Upper lobe of left lung (tissue), 6 donors: ENCODE measurements around the gene SCAF11. TPM values are rescaled to one million over a fixed set of nuclear protein-coding genes. Genes with fewer than 3 reads are reported as not detected.
"Not testable (repeated sequence)": the region's sequence is repeated elsewhere in the genome, so short reads cannot be mapped to it uniquely, and the experiment has no call there.

Experiments used
- ATAC-seq, 2 donors: fragments of 200-7000 bp; cut with Tn5 transposase; one replicate each; pipeline ENCODE4 v1.9.1; 2022; ENCODE audit warnings: mild to moderate bottlenecking in 2 of 2, moderate library complexity in 2 of 2; ENCODE audit not compliant: low FRiP score in 2 of 2
- DNase-seq, 2 donors: peaks; one replicate each; pipeline ENCODE4 v3.0.0-alpha.2; 2019 to 2020
- H3K27ac ChIP-seq, 4 donors: fragments of 200-600 bp; sonication (generic); one replicate each; pipeline ENCODE4 v1.5.1; 2016 to 2019
- H3K27me3 ChIP-seq, 4 donors: fragments of 200-600 bp; sonication (generic); one replicate each; pipeline ENCODE4 v1.5.1; 2017 to 2019
- H3K36me3 ChIP-seq, 4 donors: fragments of 200-600 bp; sonication (generic); one replicate each; pipeline ENCODE4 v1.5.1; 2016 to 2019
- H3K4me1 ChIP-seq, 4 donors: fragments of 200-600 bp; sonication (generic); one replicate each; pipeline ENCODE4 v1.5.1; 2018 to 2019
- H3K4me3 ChIP-seq, 4 donors: fragments of 200-600 bp; sonication (generic); one replicate each; pipeline ENCODE4 v1.5.1; 2017 to 2019; ENCODE audit warnings: mild to moderate bottlenecking in 2 of 4, moderate library complexity in 1 of 4
- H3K9me3 ChIP-seq, 4 donors: fragments of 200-600 bp; sonication (generic); one replicate each; pipeline ENCODE4 v1.5.1; 2018 to 2019
- EP300 ChIP-seq, 4 donors: sonication (generic); formaldehyde crosslinking; IDR thresholded peaks; one replicate each; pipeline ENCODE4 v1.5.1; 2017; ENCODE audit warnings: antibody characterized with exemption in 4 of 4, control low read depth in 2 of 4
- POLR2A ChIP-seq, 4 donors: fragments of 450-650 bp; IDR thresholded peaks; one replicate each; pipeline ENCODE4 v1.5.1; 2016 to 2017; ENCODE audit warnings: antibody characterized with exemption in 4 of 4, mild to moderate bottlenecking in 2 of 4
- POLR2AphosphoS5 ChIP-seq, 2 donors: sonication (generic); formaldehyde crosslinking; IDR thresholded peaks; one replicate each; pipeline ENCODE4 v1.5.1; 2017; ENCODE audit warnings: antibody characterized with exemption in 2 of 2
- WGBS, 2 donors: methylation state at CpG; one replicate each; pipeline ENCODE4 v1.1.5; 2017 to 2018; 5-methylcytosine and 5-hydroxymethylcytosine counted together
- total RNA-seq, 6 donors: library from RNA; depleted of rRNA in 4 of 6; stranded (reverse); fragments of >200 nt in 4 of 6; gene quantifications; one replicate each; pipeline versions ENCODE4 v1.1.0 to v1.2.1, GENCODE V29; 2016 to 2021
- TF ChIP-seq, protein P1 (sequence below), 6 experiments: fragments of 450-650 bp in 4 of 6; fragments of 200-600 bp in 2 of 6; sonication (generic) in 2 of 6; IDR thresholded peaks; one replicate each; pipeline ENCODE4 v1.5.1; 2016 to 2019; ENCODE audit warnings: antibody characterized with exemption in 6 of 6
- donor health status: DM: no; HTN: no; CAD: no; lungs with moderate emphysema.
- donor health status: DM: no; HTN: yes; CAD: no; lungs with severe emphysema.

The SCAF11 gene, protein sequence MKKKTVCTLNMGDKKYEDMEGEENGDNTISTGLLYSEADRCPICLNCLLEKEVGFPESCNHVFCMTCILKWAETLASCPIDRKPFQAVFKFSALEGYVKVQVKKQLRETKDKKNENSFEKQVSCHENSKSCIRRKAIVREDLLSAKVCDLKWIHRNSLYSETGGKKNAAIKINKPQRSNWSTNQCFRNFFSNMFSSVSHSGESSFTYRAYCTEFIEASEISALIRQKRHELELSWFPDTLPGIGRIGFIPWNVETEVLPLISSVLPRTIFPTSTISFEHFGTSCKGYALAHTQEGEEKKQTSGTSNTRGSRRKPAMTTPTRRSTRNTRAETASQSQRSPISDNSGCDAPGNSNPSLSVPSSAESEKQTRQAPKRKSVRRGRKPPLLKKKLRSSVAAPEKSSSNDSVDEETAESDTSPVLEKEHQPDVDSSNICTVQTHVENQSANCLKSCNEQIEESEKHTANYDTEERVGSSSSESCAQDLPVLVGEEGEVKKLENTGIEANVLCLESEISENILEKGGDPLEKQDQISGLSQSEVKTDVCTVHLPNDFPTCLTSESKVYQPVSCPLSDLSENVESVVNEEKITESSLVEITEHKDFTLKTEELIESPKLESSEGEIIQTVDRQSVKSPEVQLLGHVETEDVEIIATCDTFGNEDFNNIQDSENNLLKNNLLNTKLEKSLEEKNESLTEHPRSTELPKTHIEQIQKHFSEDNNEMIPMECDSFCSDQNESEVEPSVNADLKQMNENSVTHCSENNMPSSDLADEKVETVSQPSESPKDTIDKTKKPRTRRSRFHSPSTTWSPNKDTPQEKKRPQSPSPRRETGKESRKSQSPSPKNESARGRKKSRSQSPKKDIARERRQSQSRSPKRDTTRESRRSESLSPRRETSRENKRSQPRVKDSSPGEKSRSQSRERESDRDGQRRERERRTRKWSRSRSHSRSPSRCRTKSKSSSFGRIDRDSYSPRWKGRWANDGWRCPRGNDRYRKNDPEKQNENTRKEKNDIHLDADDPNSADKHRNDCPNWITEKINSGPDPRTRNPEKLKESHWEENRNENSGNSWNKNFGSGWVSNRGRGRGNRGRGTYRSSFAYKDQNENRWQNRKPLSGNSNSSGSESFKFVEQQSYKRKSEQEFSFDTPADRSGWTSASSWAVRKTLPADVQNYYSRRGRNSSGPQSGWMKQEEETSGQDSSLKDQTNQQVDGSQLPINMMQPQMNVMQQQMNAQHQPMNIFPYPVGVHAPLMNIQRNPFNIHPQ (N-terminal part only)
- 100 to 1,000 TPM in 5 of 6 donors, 10 to 100 TPM in 1; 98.5 to 264 (median 109) TPM for total RNA-seq

DNA sequence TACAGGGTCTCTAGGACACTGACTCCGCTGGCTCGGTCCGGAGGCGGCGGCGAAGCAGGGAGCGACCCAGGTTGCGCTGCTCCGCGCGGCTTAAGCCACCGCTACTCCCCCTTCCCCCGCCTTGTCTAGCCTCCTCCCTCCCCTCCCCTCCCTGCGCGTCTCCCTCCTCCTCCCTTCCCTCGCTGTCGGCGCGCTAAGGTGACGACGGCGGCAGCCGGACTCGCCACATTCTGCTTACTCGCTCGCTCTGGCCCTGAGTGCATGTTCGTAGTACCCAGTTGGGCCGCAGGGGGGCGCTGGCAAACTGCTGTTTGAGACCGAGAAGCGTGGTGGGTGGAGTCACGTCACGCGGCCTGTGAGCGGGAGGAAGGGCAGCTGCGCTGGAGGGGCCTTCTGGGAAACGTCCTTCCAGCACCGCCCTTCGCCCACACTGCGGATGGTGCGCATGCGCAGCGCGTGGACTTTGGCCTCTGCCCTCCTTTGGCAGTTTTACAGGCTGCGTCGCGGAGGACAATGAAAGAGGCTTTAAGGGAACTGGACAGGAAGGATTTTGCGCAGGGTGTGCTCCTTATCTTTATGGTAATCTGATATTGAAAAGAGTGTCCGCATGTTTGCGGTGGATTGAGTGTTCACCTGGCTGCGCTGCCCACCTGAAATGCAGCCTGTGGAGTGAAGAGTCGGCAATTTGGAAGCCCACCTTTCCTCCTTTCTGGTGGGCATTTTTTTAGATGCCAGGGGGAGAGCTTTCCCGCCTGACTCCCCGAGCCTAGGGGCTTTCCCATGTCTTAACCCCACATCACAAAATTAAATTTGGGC is at the start of gene SCAF11:
SCAF11 (minus strand) TSS at position 107 of the 816 bp plus-strand sequence. CDS start 26,407 bp downstream, outside the sequence.
- H3K36me3 ChIP-seq = no peaks in the 10 kb centered on the region
- DNase-seq (peak; percentile 99 to 100), ATAC-seq (peak; percentile 95 to 99)
- TF ChIP-seq EP300 (IDR thresholded peaks at IDR 0.05) = peak in 2 of 4 donors; percentile 6 to 98
- TF ChIP-seq, protein P1, sequence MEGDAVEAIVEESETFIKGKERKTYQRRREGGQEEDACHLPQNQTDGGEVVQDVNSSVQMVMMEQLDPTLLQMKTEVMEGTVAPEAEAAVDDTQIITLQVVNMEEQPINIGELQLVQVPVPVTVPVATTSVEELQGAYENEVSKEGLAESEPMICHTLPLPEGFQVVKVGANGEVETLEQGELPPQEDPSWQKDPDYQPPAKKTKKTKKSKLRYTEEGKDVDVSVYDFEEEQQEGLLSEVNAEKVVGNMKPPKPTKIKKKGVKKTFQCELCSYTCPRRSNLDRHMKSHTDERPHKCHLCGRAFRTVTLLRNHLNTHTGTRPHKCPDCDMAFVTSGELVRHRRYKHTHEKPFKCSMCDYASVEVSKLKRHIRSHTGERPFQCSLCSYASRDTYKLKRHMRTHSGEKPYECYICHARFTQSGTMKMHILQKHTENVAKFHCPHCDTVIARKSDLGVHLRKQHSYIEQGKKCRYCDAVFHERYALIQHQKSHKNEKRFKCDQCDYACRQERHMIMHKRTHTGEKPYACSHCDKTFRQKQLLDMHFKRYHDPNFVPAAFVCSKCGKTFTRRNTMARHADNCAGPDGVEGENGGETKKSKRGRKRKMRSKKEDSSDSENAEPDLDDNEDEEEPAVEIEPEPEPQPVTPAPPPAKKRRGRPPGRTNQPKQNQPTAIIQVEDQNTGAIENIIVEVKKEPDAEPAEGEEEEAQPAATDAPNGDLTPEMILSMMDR (IDR thresholded peaks at IDR 0.05) = peak; percentile 94 to 100 (median 100)
- TF ChIP-seq POLR2AphosphoS5 (IDR thresholded peaks at IDR 0.05) = peak; percentile 95 to 96
- peak; percentile 84 to 88 (median 86) for TF ChIP-seq POLR2A (IDR thresholded peaks at IDR 0.05)
- peaks cover 29 to 41% (median 35%) of the 10 kb centered on the region in 4 donors for H3K4me1 ChIP-seq
- no peaks in the 10 kb centered on the region for H3K9me3 ChIP-seq
- no peaks in the 10 kb centered on the region for H3K27me3 ChIP-seq
- H3K4me3 ChIP-seq = peak within 1 kb of the TSS; percentile 55 to 87 (median 74)
- peak within 1 kb of the TSS; percentile 98 to 100 (median 98) for H3K27ac ChIP-seq
- 0% methylated on average over 15 to 48 of the region's 54 CpGs for WGBS, 2 donors

DNA sequence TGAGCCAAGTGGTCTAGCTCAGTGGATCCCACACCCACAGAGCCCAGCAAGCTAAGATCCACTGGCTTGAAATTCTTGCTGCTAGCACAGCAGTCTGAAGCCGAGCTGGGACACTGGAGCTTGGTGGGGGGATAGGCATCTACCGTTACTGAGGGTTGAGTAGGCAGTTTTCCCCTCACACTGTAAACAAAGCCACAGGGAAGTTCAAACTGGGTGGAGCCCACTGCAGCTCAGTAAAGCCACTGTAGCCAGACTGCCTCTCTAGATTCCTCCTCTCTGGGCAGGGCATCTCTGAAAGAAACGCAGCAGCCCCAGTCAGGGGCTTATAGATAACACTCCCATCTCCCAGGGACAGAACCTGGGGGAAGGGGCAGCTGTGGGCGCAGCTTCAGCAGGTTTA is 46.7 kb upstream of the SCAF11 start:
- H3K36me3 ChIP-seq, H3K4me1 ChIP-seq, H3K27me3 ChIP-seq, ATAC-seq, H3K4me3 ChIP-seq, H3K27ac ChIP-seq, H3K9me3 ChIP-seq, DNase-seq: not testable (repeated sequence)
- WGBS, 2 donors = 19 to 27% methylated on average over 2 to 4 of the region's 4 CpGs

DNA sequence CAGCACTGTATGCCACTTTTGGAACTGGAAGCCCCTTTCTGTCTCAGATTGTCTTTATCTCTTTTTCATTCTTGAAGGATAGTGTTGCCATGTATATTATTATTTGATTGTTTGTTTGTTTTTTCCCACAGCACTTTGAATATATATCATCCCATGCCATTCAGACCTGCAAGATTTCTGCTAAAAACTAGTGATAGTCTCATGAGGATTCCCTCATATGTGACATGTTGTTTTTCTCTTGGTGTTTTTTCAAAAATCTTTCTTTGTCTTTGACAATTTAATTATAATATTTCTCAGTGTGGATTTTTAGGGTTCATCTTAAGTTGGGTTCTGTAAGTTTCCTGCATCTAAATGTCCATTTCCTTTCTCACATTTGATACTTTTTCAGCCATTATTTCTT is 36.8 kb upstream of the SCAF11 start:
- Histone ChIP-seq H3K36me3 (no peaks in the 10 kb centered on the region), H3K9me3 (peaks cover 18 to 41% (median 27%) of the 10 kb centered on the region in 4 donors), H3K27ac (no peak overlapping the region), H3K4me3 (no peak overlapping the region), H3K4me1 (no peaks in the 10 kb centered on the region), H3K27me3 (no peaks in the 10 kb centered on the region)
- TF ChIP-seq EP300 (IDR thresholded peaks at IDR 0.05) = no peak
- TF ChIP-seq, protein P1 (IDR thresholded peaks at IDR 0.05) = no peak
- TF ChIP-seq POLR2A (IDR thresholded peaks at IDR 0.05) = no peak
- TF ChIP-seq POLR2AphosphoS5 (IDR thresholded peaks at IDR 0.05) = no peak
- DNase-seq = no peak
- no peak for ATAC-seq

DNA sequence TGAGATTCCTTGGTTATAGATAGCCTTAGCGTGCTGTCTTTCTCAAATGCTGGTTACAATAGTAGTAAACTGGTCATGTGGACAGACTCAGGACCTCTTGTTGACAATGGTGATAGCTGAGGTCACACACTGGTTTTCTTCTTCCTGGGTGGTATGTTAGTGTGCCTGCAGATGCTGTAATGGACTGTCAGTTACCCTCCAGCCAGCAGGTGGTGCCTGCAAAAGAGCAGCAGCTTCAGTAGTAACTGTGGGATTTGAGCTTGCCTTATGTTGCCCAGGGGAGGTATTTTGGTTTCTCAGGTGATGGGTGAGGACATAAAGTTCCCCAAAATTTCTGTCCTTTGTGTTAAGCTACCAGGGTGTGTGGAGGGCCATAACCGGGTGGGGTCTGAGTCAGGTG is 33.7 kb upstream of the SCAF11 start:
- no peaks in the 10 kb centered on the region for H3K36me3 ChIP-seq
- no peak for TF ChIP-seq EP300 (IDR thresholded peaks at IDR 0.05)
- peaks cover 18 to 41% (median 27%) of the 10 kb centered on the region in 4 donors for H3K9me3 ChIP-seq
- H3K27me3 ChIP-seq = no peaks in the 10 kb centered on the region
- no peak for DNase-seq
- no peak for ATAC-seq
- no peak overlapping the region for H3K27ac ChIP-seq
- no peaks in the 10 kb centered on the region for H3K4me1 ChIP-seq
- 91 to 100% methylated on average over 2 of the region's 2 CpGs for WGBS, 2 donors
- no peak overlapping the region for H3K4me3 ChIP-seq

DNA sequence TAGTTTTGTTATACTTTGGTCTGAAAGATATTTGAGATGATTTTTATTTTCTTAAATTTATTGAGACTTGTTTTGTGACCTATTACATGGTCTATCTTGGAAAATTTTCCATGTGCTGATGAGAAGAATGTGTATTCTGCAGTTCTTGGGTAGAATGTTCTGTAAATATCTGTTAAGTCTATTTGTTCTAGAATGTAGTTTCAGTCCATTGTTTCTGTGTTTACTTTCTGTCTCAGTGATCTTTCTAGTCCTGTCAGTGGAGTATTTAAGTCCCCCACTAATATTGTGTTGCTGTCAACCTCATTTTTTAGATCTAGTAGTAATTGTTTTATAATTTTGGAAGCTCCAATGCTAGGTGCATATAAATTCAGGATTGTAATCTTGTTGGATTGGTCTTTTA is 30.4 kb upstream of the SCAF11 start:
- no peak for DNase-seq
- H3K9me3 ChIP-seq = peaks cover 0 to 18% (median 10%) of the 10 kb centered on the region in 4 donors
- H3K27me3 ChIP-seq = no peaks in the 10 kb centered on the region
- H3K27ac ChIP-seq = no peak overlapping the region
- no peaks in the 10 kb centered on the region for H3K36me3 ChIP-seq
- ATAC-seq = no peak
- H3K4me1 ChIP-seq = no peaks in the 10 kb centered on the region
- TF ChIP-seq POLR2AphosphoS5 (IDR thresholded peaks at IDR 0.05) = no peak
- no peak overlapping the region for H3K4me3 ChIP-seq

DNA sequence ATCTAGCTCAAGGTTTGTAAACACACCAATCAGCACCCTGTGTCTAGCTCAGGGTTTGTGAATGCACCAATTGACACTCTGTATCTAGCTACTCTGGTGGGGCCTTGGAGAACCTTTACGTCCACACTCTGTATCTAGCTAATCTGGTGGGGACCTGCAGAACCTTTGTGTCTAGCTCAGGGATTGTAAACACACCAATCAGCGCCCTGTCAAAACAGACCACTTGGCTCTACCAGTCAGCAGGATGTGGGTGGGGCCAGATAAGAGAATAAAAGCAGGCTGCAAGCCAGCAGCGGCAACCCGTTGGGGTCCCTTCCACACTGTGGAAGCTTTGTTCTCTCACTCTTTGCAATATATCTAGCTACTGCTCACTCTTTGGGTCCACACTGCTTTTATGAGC is 28.3 kb upstream of the SCAF11 start:
- not testable (repeated sequence) for H3K9me3 ChIP-seq, H3K27me3 ChIP-seq, DNase-seq, H3K36me3 ChIP-seq, H3K27ac ChIP-seq, H3K4me3 ChIP-seq, H3K4me1 ChIP-seq, ATAC-seq
- 67 to 75% methylated on average over 4 of the region's 4 CpGs for WGBS, 2 donors

DNA sequence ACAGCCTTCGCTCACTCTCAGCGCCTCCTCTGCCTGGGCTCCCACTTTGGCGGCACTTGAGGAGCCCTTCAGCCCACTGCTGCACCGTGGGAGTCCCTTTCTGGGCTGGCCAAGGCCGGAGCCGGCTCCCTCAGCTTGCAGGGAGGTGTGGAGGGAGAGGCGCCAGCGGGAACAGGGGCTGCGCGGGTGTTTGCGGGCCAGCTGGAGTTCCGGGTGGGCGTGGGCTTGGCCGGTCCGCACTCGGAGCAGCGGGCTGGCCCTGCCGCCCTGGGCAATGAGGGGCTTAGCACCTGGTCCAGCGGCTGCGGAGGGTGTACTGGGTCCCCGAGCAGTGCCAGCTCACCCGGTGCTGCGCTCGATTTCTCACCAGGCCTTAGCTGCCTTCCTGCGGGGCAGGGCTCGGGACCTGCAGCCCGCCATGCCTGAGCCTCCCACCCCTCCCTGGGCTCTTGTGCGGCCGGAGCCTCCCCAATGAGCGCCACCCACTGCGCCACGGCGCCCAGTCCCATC is 27.5 kb upstream of the SCAF11 start:
- not testable (repeated sequence) for H3K27me3 ChIP-seq, H3K27ac ChIP-seq, ATAC-seq, H3K4me1 ChIP-seq, H3K36me3 ChIP-seq, H3K4me3 ChIP-seq, H3K9me3 ChIP-seq
- WGBS, 2 donors = 92 to 93% methylated on average over 6 to 21 of the region's 33 CpGs
- DNase-seq = peak in 1 of 2 donors; percentile 69
